HEK293 (cell line): ENCODE data around the gene TUBGCP6.

Experiments
- GLI2 ChIP-seq: fragments of 450-650 bp; formaldehyde crosslinking; IDR thresholded peaks from 2 replicates; pipeline ENCODE4; 2017; ENCODE audit warnings: missing biosample characterization, missing genetic modification characterization, low read depth, borderline replicate concordance
- HOXD13 ChIP-seq: sonication (generic); formaldehyde crosslinking; IDR thresholded peaks from 2 replicates; pipeline ENCODE4 v1.8.0; 2022; ENCODE audit warnings: missing genetic modification reagents, borderline replicate concordance
- KLF10 ChIP-seq: fragments of 450-650 bp; IDR thresholded peaks from 2 replicates; pipeline ENCODE4 v1.5.1; 2018; ENCODE audit warnings: missing biosample characterization, mild to moderate bottlenecking, missing genetic modification characterization
- KLF8 ChIP-seq: fragments of 450-650 bp; formaldehyde crosslinking; IDR thresholded peaks from 2 replicates; pipeline ENCODE4 v1.5.1; 2016; ENCODE audit warnings: missing biosample characterization, missing genetic modification characterization
- ZBTB1 ChIP-seq: fragments of 450-650 bp; formaldehyde crosslinking; IDR thresholded peaks from 2 replicates; pipeline ENCODE4 v1.5.1; 2016; ENCODE audit warnings: missing biosample characterization, missing genetic modification characterization
- ZFP37 ChIP-seq: fragments of 450-650 bp; formaldehyde crosslinking; IDR thresholded peaks from 2 replicates; pipeline ENCODE4 v1.5.1; 2016; ENCODE audit warnings: missing biosample characterization, missing genetic modification characterization
- ZFP41 ChIP-seq: fragments of 450-650 bp; formaldehyde crosslinking; IDR thresholded peaks from 2 replicates; pipeline ENCODE4 v1.5.1; 2016; ENCODE audit warnings: missing biosample characterization, missing genetic modification characterization, borderline replicate concordance
- ZNF133 ChIP-seq: fragments of 450-650 bp; formaldehyde crosslinking; IDR thresholded peaks from 2 replicates; pipeline ENCODE4 v1.5.1; 2016; ENCODE audit warnings: missing biosample characterization, missing genetic modification characterization
- ZNF138 ChIP-seq: fragments of 450-650 bp; formaldehyde crosslinking; IDR thresholded peaks from 2 replicates; pipeline ENCODE4 v1.5.1; 2016; ENCODE audit warnings: missing biosample characterization, missing genetic modification characterization, borderline replicate concordance
- ZNF140 ChIP-seq: fragments of 450-650 bp; formaldehyde crosslinking; IDR thresholded peaks from 2 replicates; pipeline ENCODE4 v1.5.1; 2016; ENCODE audit warnings: missing biosample characterization, missing genetic modification characterization
- ZNF211 ChIP-seq: fragments of 450-650 bp; formaldehyde crosslinking; IDR thresholded peaks from 2 replicates; pipeline ENCODE4 v1.5.1; 2016; ENCODE audit warnings: low read depth, missing biosample characterization, missing genetic modification characterization
- ZNF302 ChIP-seq: fragments of 450-650 bp; formaldehyde crosslinking; IDR thresholded peaks from 2 replicates; pipeline ENCODE4 v1.5.1; 2016; ENCODE audit warnings: missing biosample characterization, missing genetic modification characterization, low read depth
- ZNF324 ChIP-seq: fragments of 450-650 bp; formaldehyde crosslinking; IDR thresholded peaks from 2 replicates; pipeline ENCODE4 v1.5.1; 2016; ENCODE audit warnings: missing biosample characterization, missing genetic modification characterization
- ZNF341 ChIP-seq: fragments of 450-650 bp; formaldehyde crosslinking; IDR thresholded peaks from 2 replicates; pipeline ENCODE4; 2016; ENCODE audit warnings: low read depth, missing biosample characterization, missing genetic modification characterization
- ZNF510 ChIP-seq: fragments of 450-650 bp; formaldehyde crosslinking; IDR thresholded peaks from 2 replicates; pipeline ENCODE4 v1.5.1; 2018; ENCODE audit warnings: mild to moderate bottlenecking, missing genetic modification characterization, missing biosample characterization; ENCODE audit not compliant: insufficient replicate concordance
- ZNF521 ChIP-seq: fragments of 450-650 bp; formaldehyde crosslinking; IDR thresholded peaks from 2 replicates; pipeline ENCODE4 v1.5.1; 2017; ENCODE audit warnings: missing biosample characterization, mild to moderate bottlenecking, missing genetic modification characterization
- ZNF544 ChIP-seq: fragments of 450-650 bp; formaldehyde crosslinking; IDR thresholded peaks from 2 replicates; pipeline ENCODE4 v1.5.0; 2017; ENCODE audit warnings: missing biosample characterization, missing genetic modification characterization
- ZNF548 ChIP-seq: fragments of 450-650 bp; formaldehyde crosslinking; IDR thresholded peaks from 2 replicates; pipeline ENCODE4 v1.5.1; 2016; ENCODE audit warnings: missing biosample characterization, missing genetic modification characterization
- ZNF624 ChIP-seq: fragments of 450-650 bp; formaldehyde crosslinking; IDR thresholded peaks from 2 replicates; pipeline ENCODE4 v1.5.1; 2017; ENCODE audit warnings: missing biosample characterization, missing genetic modification characterization
- ZNF626 ChIP-seq: fragments of 450-650 bp; sonication (Bioruptor Pico); formaldehyde crosslinking; IDR thresholded peaks from 2 replicates; pipeline ENCODE4 v1.5.1; 2018; ENCODE audit warnings: missing biosample characterization, missing genetic modification characterization, inconsistent platforms
- ZNF664 ChIP-seq: fragments of 450-650 bp; formaldehyde crosslinking; IDR thresholded peaks from 2 replicates; pipeline ENCODE4 v1.5.1; 2016; ENCODE audit warnings: missing biosample characterization, missing genetic modification characterization
- ZNF777 ChIP-seq: fragments of 450-650 bp; formaldehyde crosslinking; IDR thresholded peaks from 2 replicates; pipeline ENCODE4 v1.5.1; 2017; ENCODE audit warnings: missing biosample characterization, missing genetic modification characterization, borderline replicate concordance
- ZNF837 ChIP-seq: fragments of 450-650 bp; formaldehyde crosslinking; IDR thresholded peaks from 2 replicates; pipeline ENCODE4 v1.5.1; 2016; ENCODE audit warnings: missing biosample characterization, missing genetic modification characterization
- ZSCAN23 ChIP-seq: fragments of 450-650 bp; formaldehyde crosslinking; IDR thresholded peaks from 2 replicates; pipeline ENCODE4 v1.5.1; 2016; ENCODE audit warnings: missing biosample characterization, missing genetic modification characterization
- ZSCAN30 ChIP-seq: fragments of 450-650 bp; IDR thresholded peaks from 2 replicates; pipeline ENCODE4 v1.5.1; 2018; ENCODE audit warnings: missing biosample characterization, mild to moderate bottlenecking, missing genetic modification characterization, moderate library complexity
- TF ChIP-seq, protein P1 (sequence below): fragments of 450-650 bp; IDR thresholded peaks from 2 replicates; pipeline ENCODE4 v1.5.1; 2018; ENCODE audit warnings: missing biosample characterization, mild to moderate bottlenecking, missing genetic modification characterization
- TF ChIP-seq, protein P2 (sequence below): fragments of 450-650 bp; formaldehyde crosslinking; IDR thresholded peaks from 2 replicates; pipeline ENCODE4 v1.5.1; 2016; ENCODE audit warnings: missing biosample characterization, missing genetic modification characterization, borderline replicate concordance
- TF ChIP-seq, protein P3 (sequence below): fragments of 450-650 bp; formaldehyde crosslinking; IDR thresholded peaks from 2 replicates; pipeline ENCODE4 v1.5.1; 2016; ENCODE audit warnings: missing biosample characterization, missing genetic modification characterization
- TF ChIP-seq, protein P4 (sequence below): fragments of 450-650 bp; formaldehyde crosslinking; IDR thresholded peaks from 2 replicates; pipeline ENCODE4 v1.5.1; 2016; ENCODE audit warnings: missing biosample characterization, missing genetic modification characterization
- TF ChIP-seq, protein P5 (sequence below): fragments of 450-650 bp; formaldehyde crosslinking; IDR thresholded peaks from 2 replicates; pipeline ENCODE4 v1.5.0; 2017; ENCODE audit warnings: missing biosample characterization, missing genetic modification characterization, borderline replicate concordance
- TF ChIP-seq, protein P6 (sequence below): fragments of 450-650 bp; formaldehyde crosslinking; IDR thresholded peaks from 2 replicates; pipeline ENCODE4 v1.5.1; 2016; ENCODE audit warnings: missing biosample characterization, missing genetic modification characterization

TUBGCP6 gene

DNA sequence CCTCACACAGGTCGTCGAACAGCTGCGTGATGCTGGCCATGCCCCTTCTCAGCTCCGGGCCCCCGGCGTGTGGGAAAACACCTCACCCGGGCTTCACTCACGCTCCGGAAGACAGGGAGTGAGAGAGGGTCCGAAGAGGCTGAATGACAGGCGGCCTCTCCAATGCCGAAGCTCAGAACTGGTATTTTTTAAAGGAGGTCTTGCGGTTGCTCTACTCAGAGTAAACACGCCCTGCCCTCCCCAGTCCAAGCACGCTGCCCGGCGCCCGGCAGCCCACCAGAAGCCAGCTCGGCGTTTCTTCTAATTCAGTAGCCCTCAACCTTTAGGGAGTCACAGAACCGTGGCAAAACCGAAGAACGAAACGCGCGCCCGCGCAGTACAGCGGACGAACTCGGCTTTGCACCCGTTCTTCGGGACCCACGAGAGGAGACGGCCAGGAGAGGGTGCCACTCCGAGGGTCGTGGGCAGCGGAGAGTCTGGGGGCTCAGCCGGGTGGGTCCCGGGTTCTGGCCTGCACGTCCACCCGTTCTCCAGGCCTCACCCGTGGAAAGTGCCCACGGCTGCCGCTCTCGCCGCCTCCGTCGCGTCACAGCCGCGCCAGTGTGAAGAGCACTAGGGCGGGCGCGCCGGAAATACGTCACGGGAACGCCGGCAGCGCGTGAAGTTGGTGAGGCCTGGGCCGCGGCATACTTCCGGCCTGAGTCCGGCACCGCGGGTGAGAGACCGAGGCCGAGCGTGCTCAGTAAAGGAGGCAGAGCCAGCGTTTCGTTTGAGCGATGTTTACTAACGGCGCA, at the start of gene TUBGCP6 (continued):
- TF ChIP-seq ZNF837 (tag by site-specific recombination) (0 out of 2 replicates have a peak, but pooled peaks have one; percentile 21), ZNF140 (tag by site-specific recombination) (no peak), ZNF777 (tag by site-specific recombination) (no peak), ZBTB1 (tag by site-specific recombination) (no peak), ZNF510 (tag by site-specific recombination) (no peak), ZNF302 (tag by site-specific recombination) (no peak), ZNF548 (tag by site-specific recombination) (no peak), ZNF664 (no peak), ZNF544 (no peak), ZNF624 (tag by site-specific recombination) (no peak), ZFP41 (tag by site-specific recombination) (no peak), ZSCAN23 (tag by site-specific recombination) (no peak), ZNF324 (peak; percentile 92), ZNF133 (no peak), ZNF521 (tag by site-specific recombination) (no peak), ZNF211 (tag by site-specific recombination) (no peak), HOXD13 (CRISPR knock-in tag) (no peak), ZFP37 (tag by site-specific recombination) (peak; percentile 79; the same call in 1 of the 2 replicates), ZSCAN30 (tag by site-specific recombination) (0 out of 2 replicates have a peak, but pooled peaks have one; percentile 47), KLF8 (tag by site-specific recombination) (peak; percentile 89), ZNF626 (tag by site-specific recombination) (no peak), GLI2 (tag by site-specific recombination) (no peak), KLF10 (tag by site-specific recombination) (no peak; the same call in 1 of the 2 replicates), ZNF138 (tag by site-specific recombination) (no peak), ZNF341 (tag by site-specific recombination) (no peak)
- TF ChIP-seq, protein P1, sequence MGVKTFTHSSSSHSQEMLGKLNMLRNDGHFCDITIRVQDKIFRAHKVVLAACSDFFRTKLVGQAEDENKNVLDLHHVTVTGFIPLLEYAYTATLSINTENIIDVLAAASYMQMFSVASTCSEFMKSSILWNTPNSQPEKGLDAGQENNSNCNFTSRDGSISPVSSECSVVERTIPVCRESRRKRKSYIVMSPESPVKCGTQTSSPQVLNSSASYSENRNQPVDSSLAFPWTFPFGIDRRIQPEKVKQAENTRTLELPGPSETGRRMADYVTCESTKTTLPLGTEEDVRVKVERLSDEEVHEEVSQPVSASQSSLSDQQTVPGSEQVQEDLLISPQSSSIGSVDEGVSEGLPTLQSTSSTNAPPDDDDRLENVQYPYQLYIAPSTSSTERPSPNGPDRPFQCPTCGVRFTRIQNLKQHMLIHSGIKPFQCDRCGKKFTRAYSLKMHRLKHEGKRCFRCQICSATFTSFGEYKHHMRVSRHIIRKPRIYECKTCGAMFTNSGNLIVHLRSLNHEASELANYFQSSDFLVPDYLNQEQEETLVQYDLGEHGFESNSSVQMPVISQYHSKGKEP (tag by site-specific recombination): no peak
- TF ChIP-seq, protein P2, sequence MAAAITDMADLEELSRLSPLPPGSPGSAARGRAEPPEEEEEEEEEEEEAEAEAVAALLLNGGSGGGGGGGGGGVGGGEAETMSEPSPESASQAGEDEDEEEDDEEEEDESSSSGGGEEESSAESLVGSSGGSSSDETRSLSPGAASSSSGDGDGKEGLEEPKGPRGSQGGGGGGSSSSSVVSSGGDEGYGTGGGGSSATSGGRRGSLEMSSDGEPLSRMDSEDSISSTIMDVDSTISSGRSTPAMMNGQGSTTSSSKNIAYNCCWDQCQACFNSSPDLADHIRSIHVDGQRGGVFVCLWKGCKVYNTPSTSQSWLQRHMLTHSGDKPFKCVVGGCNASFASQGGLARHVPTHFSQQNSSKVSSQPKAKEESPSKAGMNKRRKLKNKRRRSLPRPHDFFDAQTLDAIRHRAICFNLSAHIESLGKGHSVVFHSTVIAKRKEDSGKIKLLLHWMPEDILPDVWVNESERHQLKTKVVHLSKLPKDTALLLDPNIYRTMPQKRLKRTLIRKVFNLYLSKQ: no peak
- TF ChIP-seq, protein P3, sequence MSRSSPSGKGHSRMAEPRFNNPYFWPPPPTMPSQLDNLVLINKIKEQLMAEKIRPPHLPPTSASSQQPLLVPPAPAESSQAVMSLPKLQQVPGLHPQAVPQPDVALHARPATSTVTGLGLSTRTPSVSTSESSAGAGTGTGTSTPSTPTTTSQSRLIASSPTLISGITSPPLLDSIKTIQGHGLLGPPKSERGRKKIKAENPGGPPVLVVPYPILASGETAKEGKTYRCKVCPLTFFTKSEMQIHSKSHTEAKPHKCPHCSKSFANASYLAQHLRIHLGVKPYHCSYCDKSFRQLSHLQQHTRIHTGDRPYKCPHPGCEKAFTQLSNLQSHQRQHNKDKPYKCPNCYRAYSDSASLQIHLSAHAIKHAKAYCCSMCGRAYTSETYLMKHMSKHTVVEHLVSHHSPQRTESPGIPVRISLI (tag by site-specific recombination): no peak
- TF ChIP-seq, protein P4, sequence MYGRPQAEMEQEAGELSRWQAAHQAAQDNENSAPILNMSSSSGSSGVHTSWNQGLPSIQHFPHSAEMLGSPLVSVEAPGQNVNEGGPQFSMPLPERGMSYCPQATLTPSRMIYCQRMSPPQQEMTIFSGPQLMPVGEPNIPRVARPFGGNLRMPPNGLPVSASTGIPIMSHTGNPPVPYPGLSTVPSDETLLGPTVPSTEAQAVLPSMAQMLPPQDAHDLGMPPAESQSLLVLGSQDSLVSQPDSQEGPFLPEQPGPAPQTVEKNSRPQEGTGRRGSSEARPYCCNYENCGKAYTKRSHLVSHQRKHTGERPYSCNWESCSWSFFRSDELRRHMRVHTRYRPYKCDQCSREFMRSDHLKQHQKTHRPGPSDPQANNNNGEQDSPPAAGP (tag by site-specific recombination): peak; percentile 93
- TF ChIP-seq, protein P5, sequence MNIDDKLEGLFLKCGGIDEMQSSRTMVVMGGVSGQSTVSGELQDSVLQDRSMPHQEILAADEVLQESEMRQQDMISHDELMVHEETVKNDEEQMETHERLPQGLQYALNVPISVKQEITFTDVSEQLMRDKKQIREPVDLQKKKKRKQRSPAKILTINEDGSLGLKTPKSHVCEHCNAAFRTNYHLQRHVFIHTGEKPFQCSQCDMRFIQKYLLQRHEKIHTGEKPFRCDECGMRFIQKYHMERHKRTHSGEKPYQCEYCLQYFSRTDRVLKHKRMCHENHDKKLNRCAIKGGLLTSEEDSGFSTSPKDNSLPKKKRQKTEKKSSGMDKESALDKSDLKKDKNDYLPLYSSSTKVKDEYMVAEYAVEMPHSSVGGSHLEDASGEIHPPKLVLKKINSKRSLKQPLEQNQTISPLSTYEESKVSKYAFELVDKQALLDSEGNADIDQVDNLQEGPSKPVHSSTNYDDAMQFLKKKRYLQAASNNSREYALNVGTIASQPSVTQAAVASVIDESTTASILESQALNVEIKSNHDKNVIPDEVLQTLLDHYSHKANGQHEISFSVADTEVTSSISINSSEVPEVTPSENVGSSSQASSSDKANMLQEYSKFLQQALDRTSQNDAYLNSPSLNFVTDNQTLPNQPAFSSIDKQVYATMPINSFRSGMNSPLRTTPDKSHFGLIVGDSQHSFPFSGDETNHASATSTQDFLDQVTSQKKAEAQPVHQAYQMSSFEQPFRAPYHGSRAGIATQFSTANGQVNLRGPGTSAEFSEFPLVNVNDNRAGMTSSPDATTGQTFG (tag by site-specific recombination): no peak
- TF ChIP-seq, protein P6, sequence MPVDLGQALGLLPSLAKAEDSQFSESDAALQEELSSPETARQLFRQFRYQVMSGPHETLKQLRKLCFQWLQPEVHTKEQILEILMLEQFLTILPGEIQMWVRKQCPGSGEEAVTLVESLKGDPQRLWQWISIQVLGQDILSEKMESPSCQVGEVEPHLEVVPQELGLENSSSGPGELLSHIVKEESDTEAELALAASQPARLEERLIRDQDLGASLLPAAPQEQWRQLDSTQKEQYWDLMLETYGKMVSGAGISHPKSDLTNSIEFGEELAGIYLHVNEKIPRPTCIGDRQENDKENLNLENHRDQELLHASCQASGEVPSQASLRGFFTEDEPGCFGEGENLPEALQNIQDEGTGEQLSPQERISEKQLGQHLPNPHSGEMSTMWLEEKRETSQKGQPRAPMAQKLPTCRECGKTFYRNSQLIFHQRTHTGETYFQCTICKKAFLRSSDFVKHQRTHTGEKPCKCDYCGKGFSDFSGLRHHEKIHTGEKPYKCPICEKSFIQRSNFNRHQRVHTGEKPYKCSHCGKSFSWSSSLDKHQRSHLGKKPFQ (tag by site-specific recombination): peak; percentile 96
